Measurements from ENCODE around the gene RPS5. TPM values are rescaled to one million over a fixed set of nuclear protein-coding genes. Genes with fewer than 3 reads are reported as not detected.
A peak's percentile ranks its signal among the peaks of the same experiment; 100 is the strongest.

Gene RPS5
- total and polyA plus RNA-seq, 9 of the 15 experiments (the other 6 are each of a cell fraction or from before 2014, with no cell fraction given): 1,228 to 3,570 (median 2,484) TPM

GRCh38 chr19:58395220-58395978 is 8.3 kb downstream of the RPS5 start, which contains the start of gene RNF225 (continued):
- TF ChIP-seq FOXP4 (CRISPR knock-in tag; IDR thresholded peaks at IDR 0.05; ENCODE audit: borderline replicate concordance) (no peak), ZBTB43 (CRISPR knock-in tag; IDR thresholded peaks at IDR 0.05) (no peak), ZNF76 (CRISPR knock-in tag; IDR thresholded peaks at IDR 0.05; ENCODE audit: borderline replicate concordance) (no peak), POLR2A (conservative IDR thresholded peaks at IDR 0.05) (peak; percentile 83), POLR2G (IDR thresholded peaks at IDR 0.05; ENCODE audit: low read depth, low read length) (peak; percentile 41; the same call in 1 of the 2 replicates), PTBP1 (IDR thresholded peaks at IDR 0.05; ENCODE audit: low read depth, low read length) (0 out of 2 replicates have a peak, but pooled peaks have one; percentile 12), POLR2B (IDR thresholded peaks at IDR 0.05; ENCODE audit: low read depth, partially characterized antibody) (peak; percentile 69), SMARCA4 (IDR thresholded peaks at IDR 0.05) (no peak), MYNN (IDR thresholded peaks at IDR 0.05) (0 out of 2 replicates have a peak, but pooled peaks have one; percentile 24), MYNN (CRISPR knock-in tag; IDR thresholded peaks at IDR 0.05) (no peak), SNIP1 (IDR thresholded peaks at IDR 0.05; ENCODE audit: low read depth) (no peak), HDAC2 (IDR thresholded peaks at IDR 0.05) (no peak), ARID2 (IDR thresholded peaks at IDR 0.05) (no peak), RNF219 (CRISPR knock-in tag; IDR thresholded peaks at IDR 0.05) (0 out of 2 replicates have a peak, but pooled peaks have one; percentile 45), SMARCB1 (IDR thresholded peaks at IDR 0.05; ENCODE audit: insufficient read length, low read depth) (no peak), CC2D1A (IDR thresholded peaks at IDR 0.05) (no peak), FOXK1 (CRISPR knock-in tag; IDR thresholded peaks at IDR 0.05; ENCODE audit: borderline replicate concordance) (no peak), ATF1 (CRISPR knock-in tag; IDR thresholded peaks at IDR 0.05) (no peak), ATF1 (tag; IDR thresholded peaks at IDR 0.05) (no peak), ZNF77 (CRISPR knock-in tag; IDR thresholded peaks at IDR 0.05) (0 out of 2 replicates have a peak, but pooled peaks have one; percentile 47), ZNF324 (CRISPR knock-in tag; IDR thresholded peaks at IDR 0.05) (peak; percentile 37; the same call in 1 of the 2 replicates), ZFP1 (CRISPR knock-in tag; IDR thresholded peaks at IDR 0.05) (no peak)
- TF ChIP-seq, protein P1, sequence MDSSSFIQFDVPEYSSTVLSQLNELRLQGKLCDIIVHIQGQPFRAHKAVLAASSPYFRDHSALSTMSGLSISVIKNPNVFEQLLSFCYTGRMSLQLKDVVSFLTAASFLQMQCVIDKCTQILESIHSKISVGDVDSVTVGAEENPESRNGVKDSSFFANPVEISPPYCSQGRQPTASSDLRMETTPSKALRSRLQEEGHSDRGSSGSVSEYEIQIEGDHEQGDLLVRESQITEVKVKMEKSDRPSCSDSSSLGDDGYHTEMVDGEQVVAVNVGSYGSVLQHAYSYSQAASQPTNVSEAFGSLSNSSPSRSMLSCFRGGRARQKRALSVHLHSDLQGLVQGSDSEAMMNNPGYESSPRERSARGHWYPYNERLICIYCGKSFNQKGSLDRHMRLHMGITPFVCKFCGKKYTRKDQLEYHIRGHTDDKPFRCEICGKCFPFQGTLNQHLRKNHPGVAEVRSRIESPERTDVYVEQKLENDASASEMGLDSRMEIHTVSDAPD (CRISPR knock-in tag; IDR thresholded peaks at IDR 0.05): no peak
